Ramos (cell line): ENCODE measurements around the gene GLYR1.
"Not testable (repeated sequence)": the region's sequence is repeated elsewhere in the genome, so short reads cannot be mapped to it uniquely, and the experiment has no call there.

Experiments used
- in situ Hi-C: fragments of 300-500 bp; cut with MboI; formaldehyde crosslinking; loops from one replicate; pipeline ENCODE4 v1.14.3; 2022; ENCODE audit warnings: low sequenced_read_pairs; ENCODE audit not compliant: unreplicated experiment

Gene GLYR1

GRCh38 chr16:4795181-4795827, 51.8 kb downstream of the GLYR1 start, which contains the start of gene SMIM22:
SMIM22 (plus strand) TSS chr16:4795369; CDS start chr16:4795735, 366 bp downstream.
- in situ Hi-C loops, result no loop called here

DNA sequence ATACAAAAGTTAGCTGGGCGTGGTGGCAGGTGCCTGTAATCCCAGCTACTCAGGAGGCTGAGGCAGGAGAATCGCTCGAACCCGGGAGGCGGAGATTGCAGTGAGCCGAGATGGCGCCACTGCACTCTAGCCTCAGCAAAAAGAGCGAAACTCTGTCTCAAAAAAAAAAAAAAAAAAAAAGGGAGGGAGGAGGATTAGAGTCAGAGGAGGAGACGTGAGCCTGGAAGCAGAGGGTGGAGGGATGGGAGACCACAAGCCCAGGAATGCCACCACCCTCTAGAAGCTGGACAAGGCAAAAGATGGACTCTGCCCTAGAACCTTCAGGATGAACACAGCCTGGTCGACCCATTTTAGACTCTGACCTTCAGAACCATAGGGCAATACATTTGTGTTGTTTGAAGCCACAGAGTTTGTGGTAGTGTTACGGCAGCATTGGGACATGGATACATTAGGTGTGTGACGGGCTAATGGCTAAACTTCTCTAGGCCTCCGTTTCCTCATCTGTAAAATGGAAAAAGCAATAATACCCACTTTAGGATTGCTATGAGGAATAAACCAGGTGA, 54.1 kb downstream of the GLYR1 start:
- in situ Hi-C loops, result no loop called here

- in situ Hi-C loops, result no loop called here
Observed at GRCh38 chr16:4790871-4791270, 56.2 kb downstream of the GLYR1 start.

DNA sequence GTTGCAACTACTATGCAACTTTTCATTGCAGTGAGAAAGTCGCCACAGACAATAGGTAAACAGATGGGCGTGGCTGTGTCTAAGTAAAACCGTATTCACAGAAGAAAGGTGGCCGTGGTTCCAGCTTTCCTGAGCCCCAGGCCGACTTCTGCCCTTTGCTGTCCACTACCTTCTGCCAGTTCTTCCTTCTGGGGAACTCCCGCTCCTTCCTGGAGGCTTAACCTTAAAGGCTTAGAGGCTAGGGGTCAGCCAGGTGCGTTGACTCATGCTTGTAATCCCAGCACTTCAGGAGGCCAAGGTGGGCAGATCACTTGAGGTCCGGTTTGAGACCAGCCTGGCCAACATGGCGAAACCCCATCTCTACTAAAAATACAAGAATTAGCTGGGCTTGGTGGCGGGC, 56.8 kb downstream of the GLYR1 start:
- in situ Hi-C loops, result no loop called here

GRCh38 chr16:4788910-4789309, 58.2 kb downstream of the GLYR1 start:
- in situ Hi-C loops, result no loop called here

DNA sequence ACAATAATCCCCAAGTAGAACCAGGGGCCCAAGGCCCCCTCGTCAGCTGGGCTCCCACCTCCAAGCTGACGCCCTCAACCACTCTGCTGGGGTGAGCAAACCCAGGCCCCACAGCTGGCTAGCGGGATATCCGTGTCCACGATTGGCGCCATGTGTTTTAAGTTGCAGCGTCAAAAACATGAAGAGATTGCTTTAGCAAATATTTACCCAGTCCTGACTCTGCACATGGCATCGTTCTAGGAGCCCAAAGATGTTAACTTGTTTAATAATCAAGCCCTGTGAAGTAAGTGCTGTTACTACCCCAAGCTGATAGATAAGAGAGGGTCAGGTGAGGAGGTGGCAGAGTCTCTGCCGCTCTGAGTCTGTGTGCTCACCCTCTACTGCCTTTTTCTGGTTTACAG, 58.6 kb downstream of the GLYR1 start:
- in situ Hi-C loops, result no loop called here

DNA sequence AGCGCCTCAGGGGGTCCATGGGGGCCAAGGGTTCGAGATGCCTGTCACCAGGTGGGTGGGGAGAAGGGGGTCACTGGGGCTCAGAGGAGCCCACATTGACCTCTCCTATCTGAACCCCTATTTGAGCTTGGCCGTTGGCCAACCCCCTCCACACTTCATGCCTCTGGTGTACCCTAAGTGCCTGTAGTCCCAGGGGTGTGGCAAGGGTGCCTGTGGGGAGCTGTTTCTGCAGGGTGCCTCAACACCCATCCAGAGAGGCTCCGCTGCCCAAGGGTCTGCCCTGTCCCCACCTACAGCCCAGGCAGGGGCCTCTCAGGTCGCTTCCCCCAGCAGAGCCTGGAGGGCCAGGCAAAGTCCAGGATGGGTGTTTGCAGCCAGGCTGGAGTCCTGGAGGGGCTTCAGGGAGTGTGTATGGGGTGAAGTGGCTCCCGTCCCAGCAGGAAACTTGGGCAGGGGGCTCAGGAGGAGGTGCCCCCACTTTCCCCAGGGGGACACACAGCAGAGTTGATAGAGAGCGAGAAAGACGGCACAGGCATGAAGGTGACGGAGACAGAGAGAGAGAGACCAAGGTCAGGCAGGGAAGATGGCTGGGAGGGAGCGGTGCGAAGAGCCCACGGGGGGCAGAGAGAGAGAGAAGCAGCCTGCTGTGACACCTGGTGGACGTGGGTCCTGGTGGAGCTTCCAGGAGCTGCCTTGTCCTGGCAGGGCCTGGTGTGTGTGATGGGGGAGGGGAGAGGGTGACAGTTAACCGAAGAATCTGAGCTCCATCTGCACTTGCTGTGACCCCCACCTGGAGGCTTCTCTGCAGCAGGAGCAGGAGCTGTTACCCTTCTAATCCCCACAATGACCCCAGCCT, 59.2 kb downstream of the GLYR1 start, which contains the start of gene SEPTIN12:
SEPTIN12 (minus strand) TSS at position 719 of the 856 bp plus-strand sequence; CDS start at position 19, 700 bp downstream.
- in situ Hi-C loops, result no loop called here

DNA sequence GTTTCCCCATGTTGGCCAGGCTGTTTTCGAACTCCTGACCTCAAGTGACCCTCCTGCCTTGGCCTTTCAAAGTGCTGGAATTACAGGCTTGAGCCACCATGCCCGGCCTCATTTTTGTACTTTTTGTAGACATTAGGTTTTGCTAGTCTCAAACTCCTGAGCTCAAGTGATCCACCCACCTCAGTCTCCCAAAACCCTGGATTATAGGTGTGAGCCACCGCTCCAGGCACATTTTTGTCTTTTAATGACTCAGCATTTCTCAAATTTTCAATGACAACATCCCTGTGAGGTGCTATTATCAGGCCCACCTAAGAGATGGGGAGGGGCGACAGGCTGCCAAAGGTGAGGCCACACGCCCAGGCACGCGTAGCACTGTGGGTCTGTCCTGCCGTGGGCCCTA, 60.0 kb downstream of the GLYR1 start:
- in situ Hi-C loops, result no loop called here

DNA sequence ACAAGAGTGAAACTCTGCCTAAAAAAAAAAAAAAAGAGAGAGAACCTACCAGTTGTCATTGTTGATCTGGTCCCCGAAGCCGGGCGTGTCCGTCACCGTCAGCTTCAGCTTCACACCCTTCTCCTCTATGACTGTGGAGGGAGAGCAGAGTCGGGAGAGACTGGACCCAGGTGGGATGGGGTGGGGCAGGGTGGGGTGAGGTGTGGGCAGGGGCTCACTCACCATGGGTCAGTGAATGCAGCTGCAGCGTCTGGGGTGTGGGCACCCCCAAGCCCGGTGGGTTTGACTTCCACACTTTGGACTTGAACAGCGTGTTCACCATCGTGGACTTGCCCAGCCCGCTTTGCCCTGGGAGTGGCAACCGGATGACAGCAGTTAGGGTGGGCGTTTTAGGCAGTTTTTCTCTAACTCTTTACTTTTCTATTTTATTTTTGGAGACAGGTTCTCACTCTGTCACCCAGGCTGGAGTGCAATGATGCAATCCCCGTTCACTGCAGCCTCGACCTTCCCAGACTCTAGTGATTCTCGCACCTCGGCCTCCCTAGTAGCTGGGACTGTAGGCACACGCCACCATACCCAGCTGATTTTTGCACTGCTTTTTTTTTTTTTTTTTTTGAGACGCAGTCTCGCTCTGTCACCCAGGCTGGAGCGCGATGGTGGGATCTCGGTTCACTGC, 61.2 kb downstream of the GLYR1 start:
- in situ Hi-C loops, result no loop called here

DNA sequence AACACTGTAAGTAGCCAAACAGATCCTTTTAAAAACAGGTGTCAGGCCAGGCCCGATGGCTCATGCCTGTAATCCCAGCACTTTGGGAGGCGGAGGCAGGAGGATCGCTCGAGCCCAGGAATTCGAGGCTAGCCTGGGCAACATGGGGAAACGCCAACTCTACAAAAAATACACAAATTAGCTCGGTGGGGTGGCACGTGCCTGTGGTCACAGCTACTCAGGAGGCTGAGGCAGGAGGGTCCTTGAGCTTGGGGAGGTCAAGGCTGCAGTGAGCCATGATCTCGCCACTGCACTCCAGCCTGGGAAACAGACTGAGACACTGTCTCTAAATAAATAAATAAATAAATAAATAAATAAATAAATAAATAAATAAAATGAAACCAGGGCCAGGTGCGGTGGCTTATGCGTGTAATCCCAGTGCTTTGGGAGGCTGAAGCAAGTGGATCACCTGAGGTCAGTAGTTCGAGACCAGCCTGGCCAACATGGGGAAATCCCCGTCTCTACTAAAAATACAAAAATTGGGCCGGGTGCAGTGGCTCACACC, 62.6 kb downstream of the GLYR1 start:
- in situ Hi-C loops, result not testable (repeated sequence)

DNA sequence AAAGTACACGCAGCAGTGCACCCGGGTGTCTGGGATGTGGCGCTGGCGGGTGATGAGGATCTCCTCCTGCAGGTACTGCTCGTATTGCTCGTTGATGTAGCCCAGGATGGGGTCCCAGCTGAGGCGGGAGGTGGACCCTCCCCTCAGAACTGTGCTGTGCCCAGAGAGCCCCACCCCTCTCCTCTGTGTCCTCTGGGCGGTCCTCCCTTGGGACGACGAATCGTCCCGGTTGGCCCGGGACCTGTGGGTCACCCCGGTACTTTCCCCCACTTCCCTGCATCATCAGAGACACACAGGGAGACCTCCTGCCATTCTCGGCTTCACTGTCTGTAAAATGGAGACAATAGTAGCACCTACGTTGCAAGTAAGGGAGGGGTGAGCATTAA, 63.1 kb downstream of the GLYR1 start:
- in situ Hi-C loops, result no loop called here

DNA sequence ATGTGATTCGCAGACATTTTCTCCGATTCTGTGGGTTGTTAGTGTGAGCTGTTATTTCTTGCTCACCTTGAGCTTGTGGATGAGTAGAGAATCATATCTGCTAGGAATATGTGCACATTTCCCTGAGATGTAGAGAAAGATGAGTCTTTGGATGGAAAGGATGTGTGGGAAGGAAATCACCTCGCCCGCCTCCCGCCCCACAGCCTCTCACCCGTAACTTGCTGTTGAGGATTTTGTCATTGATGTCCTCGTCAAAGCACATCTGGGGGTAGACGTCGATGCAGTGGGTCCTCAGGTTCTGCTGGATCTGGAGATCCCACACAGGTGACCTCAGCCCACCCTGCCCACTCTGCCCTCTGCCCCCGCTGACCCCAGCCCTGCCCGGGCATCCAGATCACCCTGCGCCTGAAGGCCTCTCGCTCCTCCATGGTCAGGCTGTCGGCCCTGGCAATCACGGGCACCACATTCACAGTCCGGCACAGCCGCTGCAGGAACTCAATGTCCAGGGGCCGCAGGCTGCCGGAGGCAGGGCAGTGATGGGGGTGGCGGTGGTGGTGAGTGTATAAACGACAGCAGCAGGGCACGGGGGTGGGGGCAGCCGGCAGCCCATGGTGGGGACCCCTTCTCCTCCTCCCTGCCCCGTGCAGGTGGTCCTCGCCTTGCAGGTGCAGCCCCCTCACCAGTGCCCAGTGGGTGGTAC, 63.7 kb downstream of the GLYR1 start:
- in situ Hi-C loops, result no loop called here

GRCh38 chr16:4780235-4780634, 66.9 kb downstream of the GLYR1 start:
- in situ Hi-C loops, result no loop called here

DNA sequence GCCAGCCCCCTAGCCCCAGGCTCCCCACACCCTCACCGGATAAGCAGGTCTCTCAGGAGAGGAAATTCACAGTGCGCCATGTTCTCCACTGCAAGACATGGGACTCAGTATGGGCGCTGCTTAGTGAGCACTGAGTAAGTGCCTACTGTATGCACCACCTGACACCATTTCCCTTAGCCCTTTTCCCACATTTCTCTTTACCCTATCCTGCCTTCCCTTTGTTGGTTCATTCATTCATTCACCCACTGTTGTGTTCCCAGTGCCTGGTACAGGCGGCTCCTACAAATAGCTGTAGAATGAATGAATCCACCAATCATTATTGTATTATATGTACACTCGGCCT, 69.1 kb downstream of the GLYR1 start:
- in situ Hi-C loops, result no loop called here

DNA sequence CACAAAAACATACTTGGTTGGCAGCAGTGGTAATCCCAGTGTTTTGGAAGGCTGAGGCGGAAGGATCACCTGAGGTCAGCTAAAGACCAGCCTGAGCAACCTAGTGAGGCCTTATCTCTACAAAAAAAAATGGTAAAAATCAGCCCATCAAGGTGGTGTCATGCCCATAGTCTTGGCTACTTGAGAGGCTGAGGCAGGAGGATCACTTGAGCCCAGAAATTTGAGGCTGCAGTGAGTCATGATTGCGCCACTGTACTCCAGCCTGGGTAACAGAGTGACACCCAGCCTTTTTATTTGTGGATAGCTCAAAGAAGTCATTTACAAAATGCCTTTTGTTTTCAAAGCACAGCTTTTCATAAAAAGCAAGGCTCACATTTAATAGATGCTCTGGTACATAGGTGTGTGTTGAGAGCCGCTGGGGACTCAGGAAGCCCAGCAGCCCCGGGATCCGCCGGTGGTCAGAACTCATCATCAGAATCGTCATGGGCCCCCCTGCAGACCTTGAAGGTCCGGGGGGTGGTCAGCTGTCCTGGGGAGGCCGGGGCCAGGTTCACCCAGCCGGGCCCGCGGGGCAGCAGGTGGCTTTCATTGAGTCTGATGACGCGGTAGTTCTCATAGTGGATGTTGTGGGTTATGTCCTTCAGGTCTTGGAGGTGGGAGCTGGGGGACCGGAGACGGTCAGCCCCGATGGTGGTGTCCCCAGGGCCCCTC, 69.6 kb downstream of the GLYR1 start:
- in situ Hi-C loops, result no loop called here

GRCh38 chr16:4776141-4776705, 70.9 kb downstream of the GLYR1 start:
- in situ Hi-C loops, result no loop called here

DNA sequence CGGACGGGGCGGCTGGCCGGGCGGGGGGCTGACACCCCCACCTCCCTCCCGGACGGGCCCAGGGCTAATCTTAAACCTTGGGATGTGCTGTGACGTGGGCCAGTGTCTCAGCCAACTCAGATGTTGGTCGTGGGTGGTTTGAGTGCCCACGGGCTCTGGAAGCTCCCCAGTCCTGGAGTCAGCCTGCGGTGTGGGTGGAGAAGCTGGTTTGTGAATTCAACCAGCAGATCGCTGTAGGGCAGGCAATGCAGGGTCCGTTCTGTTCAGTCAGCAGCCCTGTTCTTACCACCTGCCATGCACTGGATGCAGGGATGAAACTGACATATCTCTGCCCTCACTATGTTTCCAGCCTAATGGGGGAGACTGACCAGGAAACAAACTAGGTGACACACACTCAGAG, 72.1 kb downstream of the GLYR1 start:
- in situ Hi-C loops, result no loop called here

- in situ Hi-C loops, result no loop called here
Observed at GRCh38 chr16:4772351-4772750, 74.7 kb downstream of the GLYR1 start.

GRCh38 chr16:4771646-4772045, 75.4 kb downstream of the GLYR1 start:
- in situ Hi-C loops, result no loop called here
